Measurements from ENCODE around the gene MRPS11.

The MRPS11 gene

DNA sequence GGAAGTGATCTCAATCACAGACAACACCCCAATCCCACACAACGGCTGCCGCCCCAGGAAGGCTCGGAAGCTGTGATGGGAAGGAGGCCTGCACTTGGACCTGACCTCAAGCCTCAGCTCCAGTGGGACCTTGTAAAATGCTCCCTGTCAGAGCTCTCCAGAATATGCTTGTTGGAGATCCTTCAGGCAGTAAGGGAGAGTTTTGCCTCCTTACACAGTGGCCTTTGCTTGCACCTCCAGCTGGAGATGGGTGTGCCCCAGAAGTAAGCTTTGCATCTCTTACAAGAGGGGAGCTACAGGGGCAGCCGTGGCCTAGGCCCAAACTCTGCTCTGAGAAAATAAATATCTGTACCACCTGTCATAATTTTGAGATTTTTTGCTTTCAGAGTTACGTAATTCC lies 10.4 kb downstream of the MRPS11 start:
- no peak overlapping the region for H3K4me3 ChIP-seq
- H3K9me3 ChIP-seq (ENCODE audit: low read depth, low read length), result no peaks in the 10 kb centered on the region
- TF ChIP-seq EZH2 (IDR thresholded peaks at IDR 0.05) (no peak), POLR2AphosphoS5 (IDR thresholded peaks at IDR 0.05; ENCODE audit: borderline replicate concordance, low read depth, low read length) (no peak), FOXP2 (optimal IDR thresholded peaks at IDR 0.05; ENCODE audit: control extremely low read depth, extremely low read length, insufficient read depth) (no peak)
- no peak for DNase-seq (ENCODE audit: low read depth, low spot score)
- peaks cover 14% of the 10 kb centered on the region; the same call in 1 of the 2 replicates for H3K36me3 ChIP-seq (ENCODE audit: insufficient read depth, low read length)
- no peak overlapping the region for H3K27ac ChIP-seq
- no peak overlapping the region for H3K9ac ChIP-seq (ENCODE audit: insufficient read length)

DNA sequence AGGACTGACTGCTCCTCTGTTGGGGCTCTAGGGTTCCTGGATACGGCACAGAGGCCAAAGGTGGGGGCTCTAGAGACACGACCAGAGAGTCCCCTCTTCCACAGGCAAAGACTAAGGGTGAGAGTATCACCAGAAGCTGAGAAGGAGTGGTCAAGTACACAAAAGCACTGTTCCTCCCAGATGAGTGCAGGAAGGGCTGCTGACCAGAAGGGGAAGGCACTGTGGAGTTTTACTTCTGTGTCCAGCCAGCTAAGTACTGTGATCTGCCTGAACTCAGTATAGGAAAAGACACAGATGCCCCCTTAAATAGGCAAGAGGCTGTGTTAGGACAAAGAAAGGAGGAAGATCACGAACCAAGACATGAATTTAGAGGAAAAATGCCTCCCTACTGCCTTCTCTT lies 11.7 kb downstream of the MRPS11 start:
- Histone ChIP-seq H3K27ac (no peak overlapping the region), H3K9me3 (ENCODE audit: low read depth, low read length) (no peaks in the 10 kb centered on the region), H3K4me3 (no peak overlapping the region), H3K36me3 (ENCODE audit: insufficient read depth, low read length) (peaks cover 8% of the 10 kb centered on the region; the same call in 1 of the 2 replicates), H3K9ac (ENCODE audit: insufficient read length) (no peak overlapping the region)
- TF ChIP-seq FOXP2 (optimal IDR thresholded peaks at IDR 0.05; ENCODE audit: control extremely low read depth, extremely low read length, insufficient read depth) (no peak), POLR2AphosphoS5 (IDR thresholded peaks at IDR 0.05; ENCODE audit: borderline replicate concordance, low read depth, low read length) (no peak), EZH2 (IDR thresholded peaks at IDR 0.05) (no peak)
- no peak for DNase-seq (ENCODE audit: low read depth, low spot score)

DNA sequence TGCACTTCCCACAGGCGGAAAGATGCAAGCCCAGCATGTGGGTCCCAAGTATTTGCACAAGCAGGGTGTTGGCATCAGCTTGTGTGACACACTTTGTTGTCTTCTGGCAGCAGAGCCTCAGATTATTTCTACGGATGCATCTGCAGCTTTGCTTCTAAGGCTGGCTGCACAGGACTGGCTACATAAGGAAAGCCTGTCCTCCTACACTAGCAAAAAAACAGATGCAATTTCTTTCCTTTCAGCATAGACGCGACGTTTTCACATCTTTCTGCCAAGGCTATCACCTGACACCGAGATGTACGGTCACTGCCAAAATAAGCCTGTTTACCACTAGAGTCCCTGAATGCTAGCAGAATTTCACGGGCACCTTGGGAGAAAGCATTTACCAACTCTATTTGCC lies 13.5 kb downstream of the MRPS11 start:
- H3K4me3 ChIP-seq, result no peak overlapping the region
- peaks cover 8% of the 10 kb centered on the region; the same call in 1 of the 2 replicates for H3K36me3 ChIP-seq (ENCODE audit: insufficient read depth, low read length)
- TF ChIP-seq FOXP2 (optimal IDR thresholded peaks at IDR 0.05; ENCODE audit: control extremely low read depth, extremely low read length, insufficient read depth) (no peak), POLR2AphosphoS5 (IDR thresholded peaks at IDR 0.05; ENCODE audit: borderline replicate concordance, low read depth, low read length) (no peak; the same call in 1 of the 2 replicates), EZH2 (IDR thresholded peaks at IDR 0.05) (no peak)
- no peak for DNase-seq (ENCODE audit: low read depth, low spot score)
- H3K9me3 ChIP-seq (ENCODE audit: low read depth, low read length), result no peaks in the 10 kb centered on the region
- no peak overlapping the region for H3K9ac ChIP-seq (ENCODE audit: insufficient read length)
- H3K27ac ChIP-seq, result no peak overlapping the region

DNA sequence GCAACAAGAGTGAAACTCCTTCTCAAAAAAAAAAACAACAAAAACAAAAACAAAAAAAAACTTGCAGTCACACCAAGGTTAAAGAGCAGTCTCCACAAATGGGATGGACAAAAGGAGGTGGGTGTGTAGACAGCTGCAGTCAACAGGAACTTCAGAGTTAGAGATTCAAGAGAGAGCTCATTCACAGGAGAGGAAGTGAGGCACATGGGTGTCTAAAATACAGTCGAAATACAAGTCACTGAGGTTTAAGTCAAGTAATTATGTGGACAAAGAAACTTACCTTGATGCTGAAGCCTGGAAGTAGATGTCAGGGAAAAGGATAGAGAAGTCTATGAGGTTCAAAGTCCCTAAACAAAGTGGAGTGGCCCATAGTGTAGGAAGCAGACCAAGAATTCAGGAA lies 14.8 kb downstream of the MRPS11 start:
- H3K9me3 ChIP-seq (ENCODE audit: low read depth, low read length), result no peaks in the 10 kb centered on the region
- H3K9ac ChIP-seq (ENCODE audit: insufficient read length), result no peak overlapping the region
- no peak for TF ChIP-seq EZH2 (IDR thresholded peaks at IDR 0.05)
- no peak for TF ChIP-seq POLR2AphosphoS5 (IDR thresholded peaks at IDR 0.05; ENCODE audit: borderline replicate concordance, low read depth, low read length)
- TF ChIP-seq FOXP2 (optimal IDR thresholded peaks at IDR 0.05; ENCODE audit: control extremely low read depth, extremely low read length, insufficient read depth), result no peak
- no peak overlapping the region for H3K4me3 ChIP-seq
- peaks cover 2% of the 10 kb centered on the region; the same call in 1 of the 2 replicates for H3K36me3 ChIP-seq (ENCODE audit: insufficient read depth, low read length)
- no peak for DNase-seq (ENCODE audit: low read depth, low spot score)
- no peak overlapping the region for H3K27ac ChIP-seq

DNA sequence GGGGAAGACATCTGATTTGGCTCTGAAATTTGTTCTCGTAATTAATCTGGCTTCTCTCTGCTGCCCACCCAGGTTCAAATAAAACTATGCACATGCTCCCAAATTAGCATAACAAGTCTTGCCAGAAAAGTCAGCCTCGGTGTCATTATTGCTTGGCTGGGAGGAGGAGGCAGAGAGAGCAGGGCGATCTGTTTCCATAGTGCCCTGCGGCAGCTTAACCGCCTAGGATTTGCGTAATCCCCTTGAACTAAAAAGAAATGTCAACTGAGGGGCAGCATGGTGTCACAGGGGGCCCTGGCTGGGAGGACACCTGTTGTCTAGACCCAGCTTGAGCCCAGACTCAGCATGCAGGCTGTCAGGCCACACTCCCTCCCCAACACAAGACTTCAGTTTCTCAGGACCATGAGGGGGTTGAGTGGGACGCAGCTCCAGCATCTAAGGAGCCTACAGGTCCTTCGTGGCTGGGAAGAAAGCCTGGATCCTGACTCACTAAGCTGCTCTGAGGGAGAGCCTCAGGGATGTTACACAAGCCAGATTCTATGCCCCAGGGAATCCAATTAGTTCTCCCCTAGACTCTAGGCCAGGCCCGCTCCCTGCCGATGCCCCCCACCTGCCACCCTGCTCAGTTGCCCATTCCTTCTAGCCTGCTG lies 17.3 kb downstream of the MRPS11 start:
- TF ChIP-seq POLR2AphosphoS5 (IDR thresholded peaks at IDR 0.05; ENCODE audit: borderline replicate concordance, low read depth, low read length) (no peak), FOXP2 (optimal IDR thresholded peaks at IDR 0.05; ENCODE audit: control extremely low read depth, extremely low read length, insufficient read depth) (no peak), EZH2 (IDR thresholded peaks at IDR 0.05) (no peak)
- H3K27ac ChIP-seq, result no peak overlapping the region
- no peaks in the 10 kb centered on the region for H3K36me3 ChIP-seq (ENCODE audit: insufficient read depth, low read length)
- H3K9ac ChIP-seq (ENCODE audit: insufficient read length), result no peak overlapping the region
- no peak for DNase-seq (ENCODE audit: low read depth, low spot score)
- no peaks in the 10 kb centered on the region for H3K9me3 ChIP-seq (ENCODE audit: low read depth, low read length)
- H3K4me3 ChIP-seq, result no peak overlapping the region

DNA sequence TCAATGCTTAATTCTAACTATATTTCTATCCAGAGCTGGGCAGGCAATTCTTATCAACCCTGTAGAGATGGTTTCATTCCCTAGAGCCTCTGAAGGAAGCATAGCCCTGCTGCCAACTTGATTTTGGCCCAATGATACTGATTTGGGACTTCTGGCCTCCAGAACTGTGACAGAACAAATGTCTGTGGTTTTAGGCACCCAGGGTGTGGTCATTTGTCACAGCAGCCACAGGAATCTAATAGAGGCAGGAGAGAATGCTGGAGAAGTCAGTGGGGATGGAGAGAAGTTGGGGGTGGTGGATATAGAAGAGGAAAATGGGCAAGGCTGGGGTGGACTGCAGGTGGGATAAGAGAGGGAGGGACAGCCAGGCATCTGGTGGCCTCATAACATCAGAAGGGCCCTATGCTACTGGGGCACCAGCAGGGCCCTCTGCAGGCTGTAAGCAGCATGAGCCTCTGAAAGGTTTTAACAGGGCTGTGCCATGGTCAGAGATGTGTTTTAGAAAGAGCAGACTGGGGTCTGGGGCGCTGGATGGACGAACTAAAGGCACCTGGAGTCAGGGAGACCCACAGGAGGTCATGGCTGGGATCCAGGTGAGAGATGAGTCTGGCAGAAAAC lies 19.8 kb downstream of the MRPS11 start:
- no peak overlapping the region for H3K27ac ChIP-seq
- H3K9ac ChIP-seq (ENCODE audit: insufficient read length), result no peak overlapping the region
- no peak for TF ChIP-seq EZH2 (IDR thresholded peaks at IDR 0.05)
- TF ChIP-seq POLR2AphosphoS5 (IDR thresholded peaks at IDR 0.05; ENCODE audit: borderline replicate concordance, low read depth, low read length), result no peak
- TF ChIP-seq FOXP2 (optimal IDR thresholded peaks at IDR 0.05; ENCODE audit: control extremely low read depth, extremely low read length, insufficient read depth), result no peak
- no peak for DNase-seq (ENCODE audit: low read depth, low spot score)
- H3K4me3 ChIP-seq, result no peak overlapping the region
- H3K36me3 ChIP-seq (ENCODE audit: insufficient read depth, low read length), result no peaks in the 10 kb centered on the region
- H3K9me3 ChIP-seq (ENCODE audit: low read depth, low read length), result no peaks in the 10 kb centered on the region

DNA sequence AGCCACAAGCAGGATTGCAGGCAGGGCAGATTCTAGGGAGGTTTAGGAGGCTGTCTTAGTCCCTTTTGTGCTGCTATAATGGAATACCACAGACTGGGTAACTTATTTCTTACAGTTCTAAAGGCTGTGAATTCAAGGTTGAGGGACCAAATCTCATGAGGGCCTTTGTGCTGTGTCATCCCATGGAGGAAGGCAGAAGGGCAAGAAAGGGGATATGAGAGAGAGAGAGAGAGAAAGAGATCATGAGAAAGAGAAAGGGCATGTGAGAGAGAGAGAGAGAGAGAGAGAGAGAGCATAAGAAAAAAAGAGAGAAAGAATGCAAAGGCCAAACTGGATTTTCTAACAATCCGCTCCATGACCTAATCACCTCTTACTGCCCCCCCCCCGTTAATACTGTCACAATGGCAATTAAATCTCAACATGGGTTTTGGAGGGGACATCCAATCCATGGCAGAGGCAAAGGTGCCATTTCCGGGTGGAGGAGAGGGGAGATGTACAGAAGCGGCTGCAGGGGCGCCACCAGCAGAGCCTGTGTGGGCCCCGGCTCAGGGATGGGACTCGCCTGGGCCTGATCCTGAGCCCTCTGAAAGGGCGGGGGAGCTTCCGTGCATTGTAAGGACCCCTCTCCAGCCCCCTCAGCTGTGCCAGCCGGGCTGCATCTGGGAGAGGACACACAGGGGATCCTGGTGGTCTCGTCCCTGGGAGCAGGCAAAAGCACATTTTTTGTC lies 20.5 kb downstream of the MRPS11 start:
- Histone ChIP-seq H3K9me3 (ENCODE audit: low read depth, low read length) (no peaks in the 10 kb centered on the region), H3K36me3 (ENCODE audit: insufficient read depth, low read length) (no peaks in the 10 kb centered on the region), H3K4me3 (no peak overlapping the region), H3K9ac (ENCODE audit: insufficient read length) (no peak overlapping the region), H3K27ac (no peak overlapping the region)
- no peak for DNase-seq (ENCODE audit: low read depth, low spot score)
- no peak for TF ChIP-seq FOXP2 (optimal IDR thresholded peaks at IDR 0.05; ENCODE audit: control extremely low read depth, extremely low read length, insufficient read depth)
- TF ChIP-seq EZH2 (IDR thresholded peaks at IDR 0.05), result no peak
- no peak for TF ChIP-seq POLR2AphosphoS5 (IDR thresholded peaks at IDR 0.05; ENCODE audit: borderline replicate concordance, low read depth, low read length)

DNA sequence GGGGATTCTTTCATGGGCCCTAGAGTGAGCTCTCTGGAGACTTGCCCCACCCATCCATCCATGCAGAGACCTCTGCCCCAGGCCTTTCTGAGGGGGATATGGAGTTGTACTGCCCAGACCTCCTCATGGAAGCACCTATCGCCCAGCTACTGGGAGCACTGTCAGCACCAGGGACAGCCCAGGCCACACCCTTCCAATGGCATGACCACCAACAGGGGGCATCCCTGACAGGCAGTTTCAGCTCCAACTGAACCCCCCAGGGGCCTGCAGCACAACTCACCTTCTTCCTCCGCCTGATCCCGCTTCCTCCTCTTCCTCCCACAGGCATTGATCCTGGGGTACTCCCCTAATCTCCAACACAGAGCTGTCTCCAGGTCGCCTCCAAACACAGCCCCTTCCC lies 21.8 kb downstream of the MRPS11 start:
- no peak overlapping the region for H3K27ac ChIP-seq
- H3K36me3 ChIP-seq (ENCODE audit: insufficient read depth, low read length), result no peaks in the 10 kb centered on the region
- no peak overlapping the region for H3K4me3 ChIP-seq
- DNase-seq (ENCODE audit: low read depth, low spot score), result no peak
- no peaks in the 10 kb centered on the region for H3K9me3 ChIP-seq (ENCODE audit: low read depth, low read length)
- TF ChIP-seq FOXP2 (optimal IDR thresholded peaks at IDR 0.05; ENCODE audit: control extremely low read depth, extremely low read length, insufficient read depth) (no peak), EZH2 (IDR thresholded peaks at IDR 0.05) (no peak), POLR2AphosphoS5 (IDR thresholded peaks at IDR 0.05; ENCODE audit: borderline replicate concordance, low read depth, low read length) (no peak)
- H3K9ac ChIP-seq (ENCODE audit: insufficient read length), result no peak overlapping the region
